Neuronal stem cell (in vitro differentiated cells): Measurements from ENCODE around the gene LCP2.

Experiments used
- DNase-seq: peaks from one replicate; pipeline ENCODE4 v3.0.0-alpha.2; 2013; ENCODE audit warnings: low spot score
- H2AFZ ChIP-seq: one replicate; pipeline ENCODE4 v1.6.1; 2013; ENCODE audit warnings: mild to moderate bottlenecking, low read length, inconsistent platforms
- H2AK5ac ChIP-seq: 2 replicates; pipeline ENCODE4 v1.6.1; 2013; ENCODE audit warnings: low read depth, mild to moderate bottlenecking, inconsistent platforms, low read length, moderate library complexity, mixed read lengths
- H2BK120ac ChIP-seq: 2 replicates; pipeline ENCODE4 v1.6.1; 2013; ENCODE audit warnings: low read depth, mild to moderate bottlenecking, inconsistent platforms, low read length, moderate library complexity, mixed read lengths
- H2BK12ac ChIP-seq: one replicate; pipeline ENCODE4 v1.6.1; 2013; ENCODE audit warnings: low read length, inconsistent platforms
- H2BK15ac ChIP-seq: 2 replicates; pipeline ENCODE4 v1.6.1; 2013; ENCODE audit warnings: mild to moderate bottlenecking, low read length, inconsistent platforms, mixed read lengths
- H2BK5ac ChIP-seq: one replicate; pipeline ENCODE4 v1.6.1; 2013; ENCODE audit warnings: inconsistent platforms, mild to moderate bottlenecking, low read length, moderate library complexity
- H3K14ac ChIP-seq: one replicate; pipeline ENCODE4 v1.6.1; 2013; ENCODE audit warnings: low read length, inconsistent platforms
- H3K18ac ChIP-seq: 2 replicates; pipeline ENCODE4 v1.6.1; 2013; ENCODE audit warnings: low read length, inconsistent platforms
- H3K23ac ChIP-seq: 2 replicates; pipeline ENCODE4 v1.6.1; 2013; ENCODE audit warnings: low read depth, mild to moderate bottlenecking, mixed read lengths, low read length, inconsistent platforms; ENCODE audit not compliant: poor library complexity
- H3K27ac ChIP-seq: replicated peaks from 3 replicates; pipeline ENCODE4 v1.5.1; 2013; ENCODE audit warnings: low read length, inconsistent platforms
- H3K27me3 ChIP-seq, 3 experiments: 2 replicates each; pipeline ENCODE4 v1.6.1; 2013; ENCODE audit warnings: low read length in 3 of 3, mild to moderate bottlenecking in 2 of 3, inconsistent platforms in 1 of 3, low read depth in 1 of 3, mixed read lengths in 1 of 3, moderate library complexity in 1 of 3; ENCODE audit not compliant: control insufficient read depth in 3 of 3, insufficient read depth in 3 of 3
- H3K36me3 ChIP-seq, 2 donors: replicated peaks in 1 of 2; 2 replicates each; pipeline ENCODE4 v1.6.1; 2013; ENCODE audit warnings: low read length in 2 of 2; ENCODE audit not compliant: control insufficient read depth in 2 of 2, insufficient read depth in 2 of 2
- H3K4ac ChIP-seq: 2 replicates; pipeline ENCODE4 v1.6.1; 2013; ENCODE audit warnings: inconsistent platforms, mild to moderate bottlenecking, low read length, moderate library complexity
- H3K4me1 ChIP-seq, 2 donors: 1 replicate in 1 of 2; 2 replicates in 1 of 2; pipeline ENCODE4 v1.6.1; 2013; ENCODE audit warnings: low read length in 2 of 2, low read depth in 1 of 2; ENCODE audit not compliant: control insufficient read depth in 2 of 2, insufficient read depth in 1 of 2
- H3K4me2 ChIP-seq: one replicate; pipeline ENCODE4 v1.6.1; 2013; ENCODE audit warnings: mild to moderate bottlenecking, low read length, inconsistent platforms; ENCODE audit not compliant: insufficient read depth, poor library complexity, severe bottlenecking
- H3K4me3 ChIP-seq, 2 donors: 2 replicates each; pipeline ENCODE4 v1.5.1; 2013; ENCODE audit warnings: low read length in 2 of 2, mild to moderate bottlenecking in 2 of 2, inconsistent platforms in 1 of 2, moderate library complexity in 1 of 2
- H3K79me1 ChIP-seq: one replicate; pipeline ENCODE4 v1.6.1; 2013; ENCODE audit warnings: low read depth, mild to moderate bottlenecking, inconsistent platforms, low read length, moderate library complexity
- H3K9ac ChIP-seq: one replicate; pipeline ENCODE4 v1.6.1; 2013; ENCODE audit warnings: mild to moderate bottlenecking, low read depth, low read length, inconsistent platforms; ENCODE audit not compliant: poor library complexity
- H3K9me3 ChIP-seq, 2 donors: replicated peaks in 1 of 2; 2 replicates each; pipeline versions ENCODE3 to v1.6.1; 2013; ENCODE audit warnings: low read length in 2 of 2, mild to moderate bottlenecking in 2 of 2, inconsistent platforms in 1 of 2, low read depth in 1 of 2, mixed read lengths in 1 of 2, moderate library complexity in 1 of 2; ENCODE audit not compliant: control insufficient read depth in 2 of 2, insufficient read depth in 1 of 2
- H4K8ac ChIP-seq: one replicate; pipeline ENCODE4 v1.6.1; 2013; ENCODE audit warnings: low read depth, mild to moderate bottlenecking, inconsistent platforms, low read length, moderate library complexity
- H4K91ac ChIP-seq: one replicate; pipeline ENCODE4 v1.6.1; 2013; ENCODE audit warnings: low read length, low read depth, mild to moderate bottlenecking, inconsistent platforms; ENCODE audit not compliant: poor library complexity
- WGBS, 2 donors: extraction: QIAGEN DNeasy Blood & Tissue Kit; methylation state at CpG; one replicate each; pipeline ENCODE4 v1.1.7; 2013; ENCODE audit warnings: missing lambda C conversion rate in 2 of 2, mixed read lengths in 1 of 2; ENCODE audit not compliant: insufficient read length in 2 of 2, insufficient replicate concordance in 1 of 2; ENCODE audit errors: extremely low coverage in 2 of 2; 5-methylcytosine and 5-hydroxymethylcytosine counted together

Gene LCP2

DNA sequence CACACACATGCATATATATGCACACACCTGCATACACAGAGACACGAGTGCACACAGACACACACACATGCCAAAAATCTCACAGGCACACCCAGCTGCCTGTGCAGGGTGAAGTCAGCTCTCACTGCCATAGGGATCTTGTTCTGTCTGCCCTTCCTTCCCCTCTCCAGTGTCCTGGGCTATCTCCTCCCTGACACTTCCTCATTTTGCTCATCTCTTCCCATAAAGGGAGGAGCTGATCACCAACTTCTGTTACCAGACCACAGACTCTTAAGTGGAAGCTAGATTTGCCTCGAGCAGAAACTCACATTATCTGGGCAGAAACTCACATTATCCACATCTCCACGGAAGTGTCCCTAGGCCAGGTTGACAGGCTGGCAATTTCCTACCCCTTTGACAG lies 28.7 kb downstream of the LCP2 start:
- DNase-seq, result no peak

DNA sequence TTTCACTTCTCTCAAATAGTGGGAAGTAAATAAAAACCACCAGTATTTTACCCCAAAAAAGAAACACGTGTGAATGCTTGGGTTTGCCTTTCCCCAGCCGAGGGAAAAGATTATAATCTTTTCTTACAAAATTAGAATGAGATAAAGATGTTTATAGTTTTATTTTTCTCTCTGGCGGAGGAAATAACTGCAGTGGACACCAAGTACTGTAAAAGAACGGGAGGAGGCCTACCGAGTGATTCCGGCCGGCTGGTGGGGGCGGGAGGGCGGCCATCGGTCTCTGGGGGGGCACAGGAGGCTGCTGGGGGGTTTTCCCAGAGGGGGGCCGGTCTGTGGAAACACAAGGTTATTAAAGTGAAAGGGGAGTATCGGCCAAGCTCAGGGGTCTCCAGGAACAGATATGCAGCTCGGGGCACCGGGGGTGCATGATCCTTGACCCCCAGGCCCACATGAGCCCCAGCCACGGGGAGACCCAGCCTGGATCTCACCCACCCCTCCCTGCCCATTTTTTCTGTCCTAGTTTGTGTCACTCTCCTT lies 29.4 kb downstream of the LCP2 start:
- Histone ChIP-seq H3K4me2 (no peak overlapping the region), H3K27me3 (peaks cover 0 to 4% (median 0%) of the 10 kb centered on the region in 3 experiments), H3K4ac (no peak overlapping the region), H3K9ac (no peak overlapping the region), H4K91ac (no peak overlapping the region), H3K27ac (no peak overlapping the region), H3K4me1 (peaks cover 0 to 12% of the 10 kb centered on the region in 2 donors), H3K79me1 (no peaks in the 10 kb centered on the region), H2AFZ (no peak overlapping the region), H2BK15ac (no peak overlapping the region), H2BK12ac (no peak overlapping the region), H3K23ac (no peak overlapping the region), H4K8ac (no peak overlapping the region), H3K4me3 (no peak overlapping the region), H3K18ac (no peak overlapping the region), H3K14ac (no peak overlapping the region), H2AK5ac (no peak overlapping the region), H3K36me3 (no peaks in the 10 kb centered on the region), H2BK5ac (no peak overlapping the region), H3K9me3 (no peaks in the 10 kb centered on the region), H2BK120ac (no peak overlapping the region)
- DNase-seq, result no peak
- WGBS, 2 donors, result no CpG with 5 or more reads among the region's 15 CpGs

More for the DNA sequence above, 28.7 kb downstream of the LCP2 start:
- no peak overlapping the region for H4K91ac ChIP-seq
- H2AK5ac ChIP-seq, result no peak overlapping the region
- H2BK120ac ChIP-seq, result no peak overlapping the region
- H4K8ac ChIP-seq, result no peak overlapping the region
- no peaks in the 10 kb centered on the region for H3K9me3 ChIP-seq
- peaks cover 0 to 13% of the 10 kb centered on the region in 2 donors for H3K4me1 ChIP-seq
- H3K23ac ChIP-seq, result no peak overlapping the region
- H3K18ac ChIP-seq, result peak overlapping the region; percentile 21
- H3K4me2 ChIP-seq, result no peak overlapping the region
- WGBS, 2 donors, result no CpG with 5 or more reads among the region's 3 CpGs
- H3K4ac ChIP-seq, result no peak overlapping the region
- H3K27ac ChIP-seq, result no peak overlapping the region
- H2BK12ac ChIP-seq, result no peak overlapping the region
- no peak overlapping the region for H3K4me3 ChIP-seq
- peaks cover 0 to 4% (median 0%) of the 10 kb centered on the region in 3 experiments for H3K27me3 ChIP-seq
- H2BK5ac ChIP-seq, result no peak overlapping the region
- no peak overlapping the region for H2AFZ ChIP-seq
- H3K79me1 ChIP-seq, result no peaks in the 10 kb centered on the region
- no peak overlapping the region for H2BK15ac ChIP-seq
- H3K14ac ChIP-seq, result no peak overlapping the region
- no peak overlapping the region for H3K9ac ChIP-seq
- no peaks in the 10 kb centered on the region for H3K36me3 ChIP-seq

DNA sequence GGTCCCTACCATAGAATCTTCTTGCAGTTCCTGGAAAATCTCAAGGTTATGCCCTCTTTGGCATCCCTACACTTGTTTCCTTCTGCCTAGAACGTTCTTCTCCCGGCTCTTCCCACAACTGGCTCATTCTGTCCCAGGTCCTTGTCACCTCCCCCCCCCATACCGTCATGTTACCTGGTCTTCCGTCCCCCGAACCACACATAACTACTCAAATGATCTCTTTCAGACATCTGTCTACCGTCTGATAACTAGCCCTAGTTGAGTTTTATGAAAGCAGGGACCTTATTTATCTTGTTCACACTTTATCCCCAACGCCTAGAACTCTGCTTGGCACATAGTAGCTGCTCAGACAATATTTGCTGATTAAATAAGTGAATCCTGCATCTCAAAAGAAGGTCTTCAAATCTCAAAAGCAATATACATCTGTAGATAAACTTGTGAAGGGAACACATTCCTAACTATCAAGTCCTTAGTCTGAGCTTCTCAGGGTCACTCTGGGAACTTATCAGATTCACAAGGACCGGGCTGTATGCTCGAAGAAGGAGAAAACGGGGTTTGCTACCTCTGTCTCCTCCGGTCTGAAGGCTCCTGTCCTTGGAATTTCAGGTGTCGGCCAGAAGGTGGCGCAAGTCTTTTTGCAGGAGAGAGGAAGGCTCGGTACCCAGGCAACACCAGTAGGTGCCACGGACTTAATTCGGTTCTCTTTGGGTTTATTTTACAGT lies 30.0 kb downstream of the LCP2 start:
- no peak overlapping the region for H4K8ac ChIP-seq
- H3K4me1 ChIP-seq, result peaks cover 0 to 13% of the 10 kb centered on the region in 2 donors
- H3K36me3 ChIP-seq, result no peaks in the 10 kb centered on the region
- H4K91ac ChIP-seq, result no peak overlapping the region
- no peak overlapping the region for H3K23ac ChIP-seq
- no peak overlapping the region for H3K4me2 ChIP-seq
- H3K27ac ChIP-seq, result no peak overlapping the region
- peak; percentile 74 for DNase-seq
- H2AFZ ChIP-seq, result no peak overlapping the region
- no peaks in the 10 kb centered on the region for H3K79me1 ChIP-seq
- H3K4me3 ChIP-seq, result no peak overlapping the region
- H3K14ac ChIP-seq, result no peak overlapping the region
- no peak overlapping the region for H3K9ac ChIP-seq
- no peak overlapping the region for H3K4ac ChIP-seq
- no peaks in the 10 kb centered on the region for H3K9me3 ChIP-seq
- WGBS, 2 donors, result no CpG with 5 or more reads among the region's 16 CpGs
- H2BK12ac ChIP-seq, result no peak overlapping the region
- H2BK15ac ChIP-seq, result no peak overlapping the region
- H2BK5ac ChIP-seq, result no peak overlapping the region
- H2AK5ac ChIP-seq, result no peak overlapping the region
- H3K18ac ChIP-seq, result no peak overlapping the region
- H3K27me3 ChIP-seq, result peaks cover 0 to 4% (median 0%) of the 10 kb centered on the region in 3 experiments
- H2BK120ac ChIP-seq, result no peak overlapping the region

DNA sequence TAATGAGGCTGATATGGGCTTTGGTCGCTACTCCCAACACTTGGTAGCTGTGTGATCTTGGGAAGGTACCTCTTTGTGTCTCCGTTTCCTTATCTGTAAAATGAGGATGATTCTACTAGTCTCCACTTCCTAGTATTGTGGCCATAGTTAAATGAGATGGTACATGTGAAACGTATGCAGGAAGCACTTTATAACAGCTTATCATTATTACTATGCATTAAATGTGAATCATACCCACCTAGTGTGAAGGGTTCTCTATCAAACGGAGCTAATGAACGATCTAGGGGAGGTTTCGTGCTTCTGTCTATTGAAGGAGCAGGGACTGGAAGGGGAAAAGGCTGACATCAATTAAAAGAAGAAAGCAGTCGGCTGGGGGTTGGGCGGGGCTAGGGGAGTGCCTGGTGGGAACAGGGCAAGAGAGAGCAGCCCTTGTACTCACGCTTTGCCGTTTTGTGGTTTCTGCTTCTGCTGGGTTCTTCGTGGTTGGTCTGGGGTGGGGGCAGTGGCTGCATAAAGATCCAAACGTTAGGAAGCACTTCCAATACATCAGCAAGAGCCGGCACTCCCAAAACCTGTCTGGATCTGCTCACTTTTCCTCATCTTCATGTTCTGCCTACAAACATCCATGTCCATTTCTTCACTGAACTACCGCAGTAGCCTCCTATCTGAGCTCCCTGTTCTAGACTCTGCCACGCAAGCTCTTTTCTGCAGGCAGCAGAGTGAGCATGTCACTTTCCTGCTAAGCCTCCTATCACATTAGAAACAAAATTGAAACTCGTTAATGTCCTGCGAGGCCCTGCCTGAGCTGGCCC lies 30.8 kb downstream of the LCP2 start:
- WGBS, 2 donors, result no CpG with 5 or more reads among the region's 17 CpGs
- H2AK5ac ChIP-seq, result peak overlapping the region; percentile 76
- H3K27ac ChIP-seq, result no peak overlapping the region
- H3K4ac ChIP-seq, result no peak overlapping the region
- H3K36me3 ChIP-seq, result no peaks in the 10 kb centered on the region
- H3K79me1 ChIP-seq, result no peaks in the 10 kb centered on the region
- peaks cover 0 to 4% (median 0%) of the 10 kb centered on the region in 3 experiments for H3K27me3 ChIP-seq
- no peak overlapping the region for H3K4me3 ChIP-seq
- H3K4me2 ChIP-seq, result no peak overlapping the region
- H3K14ac ChIP-seq, result no peak overlapping the region
- H4K8ac ChIP-seq, result no peak overlapping the region
- no peak for DNase-seq
- no peak overlapping the region for H2BK120ac ChIP-seq
- H2BK12ac ChIP-seq, result no peak overlapping the region
- no peak overlapping the region for H2AFZ ChIP-seq
- H3K9ac ChIP-seq, result no peak overlapping the region
- H3K18ac ChIP-seq, result peak overlapping the region; percentile 39
- H3K4me1 ChIP-seq, result peaks cover 0 to 15% of the 10 kb centered on the region in 2 donors
- H4K91ac ChIP-seq, result no peak overlapping the region
- H2BK15ac ChIP-seq, result no peak overlapping the region
- H2BK5ac ChIP-seq, result no peak overlapping the region
- H3K23ac ChIP-seq, result no peak overlapping the region
- no peaks in the 10 kb centered on the region for H3K9me3 ChIP-seq
